ENCODE results near the gene BEST2.

Gene BEST2

DNA sequence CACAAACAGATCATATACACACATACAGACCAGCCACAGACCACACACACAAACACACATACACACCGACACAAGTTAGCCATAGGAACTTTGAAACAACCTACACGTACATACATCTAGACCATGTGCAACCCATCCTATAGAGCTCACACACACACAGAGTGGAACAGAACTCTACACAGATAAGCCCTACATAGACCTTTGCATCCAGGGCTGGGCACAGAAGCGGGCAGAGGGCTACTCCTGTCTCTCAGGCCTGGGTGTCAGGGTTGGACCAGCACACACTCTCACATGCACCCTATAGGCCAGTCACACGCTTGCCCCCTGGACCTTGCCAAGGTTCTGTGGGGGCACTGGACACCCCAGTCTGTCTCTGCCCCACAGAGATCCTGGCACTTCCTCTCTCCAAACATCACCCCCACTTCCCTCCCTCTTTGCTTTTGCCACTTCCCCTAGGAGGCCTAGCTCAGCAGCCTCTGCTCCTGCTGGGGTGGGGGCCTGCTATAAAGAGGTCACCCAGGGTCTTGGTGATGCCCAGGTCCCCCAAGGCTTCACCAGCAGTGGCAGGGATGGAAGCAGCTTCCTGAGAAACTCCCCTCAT lies 33.9 kb downstream of the BEST2 start:
- in situ Hi-C loops (cut with MboI; ENCODE audit: low sequenced_read_pairs) = no loop called here

GRCh38 chr19:12786141-12786870 lies 34.7 kb downstream of the BEST2 start:
- in situ Hi-C loops (cut with MboI; ENCODE audit: low sequenced_read_pairs) = no loop called here

DNA sequence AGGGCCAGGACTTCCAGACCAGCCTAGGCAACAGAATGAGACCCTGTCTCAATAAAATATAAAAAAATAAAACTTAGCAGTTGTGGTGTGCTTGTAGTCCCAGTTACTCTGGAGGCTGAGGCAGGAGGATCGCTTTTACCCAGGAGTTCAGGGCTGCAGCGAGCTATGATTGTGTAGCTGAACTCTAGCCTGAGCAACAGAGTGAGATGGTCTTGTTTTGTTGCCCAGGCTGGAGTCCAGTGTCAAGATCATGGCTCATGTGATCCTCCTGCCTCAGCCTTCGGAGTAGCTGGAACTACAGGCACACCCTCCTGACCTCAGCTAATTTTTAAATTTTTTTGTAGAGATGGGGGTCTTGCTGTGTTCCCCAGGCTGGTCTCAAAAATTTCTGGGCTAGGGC lies 35.4 kb downstream of the BEST2 start:
- in situ Hi-C loops (cut with MboI; ENCODE audit: low sequenced_read_pairs) = no loop called here

GRCh38 chr19:12787458-12787857 lies 35.9 kb downstream of the BEST2 start:
- in situ Hi-C loops (cut with MboI; ENCODE audit: low sequenced_read_pairs) = no loop called here

- in situ Hi-C loops (cut with MboI; ENCODE audit: low sequenced_read_pairs) = no loop called here
Observed at GRCh38 chr19:12788042-12788681, 36.6 kb downstream of the BEST2 start.

DNA sequence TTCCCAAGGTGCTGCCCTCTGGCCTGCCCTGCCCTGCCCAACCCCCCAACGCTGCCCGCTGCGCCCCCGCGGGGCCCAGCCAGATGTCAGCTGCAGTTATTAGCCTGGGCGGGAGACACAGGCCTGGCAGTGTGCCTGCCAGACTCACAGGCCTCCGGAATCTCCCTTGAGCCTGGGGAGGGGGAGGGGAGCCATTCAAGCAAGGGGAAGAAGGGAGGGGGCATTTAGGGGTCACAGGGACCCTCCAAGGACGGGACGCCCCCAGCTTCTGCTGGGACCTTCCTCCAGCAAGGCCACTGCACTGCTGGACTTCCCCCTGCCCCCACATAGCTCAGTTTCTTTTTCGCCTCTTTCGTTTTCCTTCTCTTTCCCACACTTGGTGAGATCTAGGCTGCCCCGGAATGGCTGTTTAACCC lies 37.1 kb downstream of the BEST2 start:
- in situ Hi-C loops (cut with MboI; ENCODE audit: low sequenced_read_pairs) = no loop called here

- in situ Hi-C loops (cut with MboI; ENCODE audit: low sequenced_read_pairs) = no loop called here
Observed at GRCh38 chr19:12789098-12789903, 37.7 kb downstream of the BEST2 start.

DNA sequence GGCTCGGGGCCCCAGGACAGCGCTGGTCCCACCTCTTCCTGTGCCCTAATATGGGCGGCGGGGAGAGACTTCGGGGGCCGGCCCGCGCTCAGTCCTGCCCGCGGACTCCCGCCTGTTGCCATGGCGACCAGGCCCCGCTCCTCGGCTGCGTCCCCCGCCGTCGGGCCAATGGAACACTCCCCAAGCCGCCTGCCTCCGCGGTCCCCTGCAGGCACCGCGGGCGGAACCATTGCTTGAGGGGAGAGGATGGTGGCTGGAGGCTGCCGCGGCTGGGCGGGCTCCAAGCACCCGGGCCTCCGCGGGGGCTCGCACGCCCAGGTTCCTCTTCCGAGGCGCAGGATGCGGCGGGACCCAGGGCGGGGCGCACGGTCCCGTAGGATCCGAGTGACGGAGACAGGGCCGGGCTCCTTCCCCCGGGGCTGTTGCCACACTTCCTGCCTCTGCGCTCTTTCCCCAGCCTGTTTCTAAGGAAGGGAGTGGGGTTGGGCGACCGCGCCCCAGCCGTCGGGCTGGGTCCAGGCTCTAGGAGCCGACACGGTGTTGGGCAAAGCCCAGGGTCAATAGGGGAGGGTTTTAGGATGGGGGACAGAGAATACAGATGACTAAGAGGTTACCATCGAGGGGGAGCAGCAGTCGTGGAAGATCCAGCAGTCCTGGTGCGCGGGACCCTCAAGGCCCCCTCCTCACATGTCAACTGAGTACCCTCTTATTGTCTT lies 38.5 kb downstream of the BEST2 start:
- in situ Hi-C loops (cut with MboI; ENCODE audit: low sequenced_read_pairs) = no loop called here

DNA sequence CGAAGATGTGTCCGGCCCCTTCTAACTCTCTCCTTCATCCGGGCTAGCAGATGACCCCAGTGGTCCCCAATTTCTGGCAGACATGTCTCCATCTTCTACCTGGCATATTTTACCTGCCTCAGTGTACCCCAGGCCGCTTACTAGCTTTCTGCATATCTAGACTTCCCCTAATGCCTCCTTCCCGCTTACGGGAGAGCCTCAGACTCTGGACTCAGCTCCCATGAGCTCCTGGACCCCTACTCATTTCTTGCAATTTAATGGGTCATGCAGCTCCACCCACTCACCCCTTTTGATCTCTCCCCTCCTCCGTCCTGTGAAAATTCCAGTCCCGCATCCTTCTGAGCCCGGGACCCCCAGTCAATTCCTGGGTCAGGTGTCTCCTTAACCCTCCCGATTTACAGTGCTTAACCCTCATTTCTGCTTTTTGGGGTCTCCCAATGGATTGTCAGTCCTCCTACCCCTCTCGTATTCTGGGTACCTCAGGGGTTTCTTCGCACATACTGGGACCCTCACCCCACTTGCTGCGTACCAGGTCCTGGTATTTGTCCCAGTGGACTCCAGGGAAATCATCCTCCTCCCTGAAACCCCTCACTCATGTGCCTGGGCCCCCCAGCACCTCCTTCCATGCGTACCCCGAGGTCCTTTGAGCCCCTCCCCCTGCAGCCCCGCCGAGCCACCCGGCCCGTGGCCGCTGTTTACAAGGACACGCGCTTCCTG lies 39.2 kb downstream of the BEST2 start:
- in situ Hi-C loops (cut with MboI; ENCODE audit: low sequenced_read_pairs) = no loop called here

DNA sequence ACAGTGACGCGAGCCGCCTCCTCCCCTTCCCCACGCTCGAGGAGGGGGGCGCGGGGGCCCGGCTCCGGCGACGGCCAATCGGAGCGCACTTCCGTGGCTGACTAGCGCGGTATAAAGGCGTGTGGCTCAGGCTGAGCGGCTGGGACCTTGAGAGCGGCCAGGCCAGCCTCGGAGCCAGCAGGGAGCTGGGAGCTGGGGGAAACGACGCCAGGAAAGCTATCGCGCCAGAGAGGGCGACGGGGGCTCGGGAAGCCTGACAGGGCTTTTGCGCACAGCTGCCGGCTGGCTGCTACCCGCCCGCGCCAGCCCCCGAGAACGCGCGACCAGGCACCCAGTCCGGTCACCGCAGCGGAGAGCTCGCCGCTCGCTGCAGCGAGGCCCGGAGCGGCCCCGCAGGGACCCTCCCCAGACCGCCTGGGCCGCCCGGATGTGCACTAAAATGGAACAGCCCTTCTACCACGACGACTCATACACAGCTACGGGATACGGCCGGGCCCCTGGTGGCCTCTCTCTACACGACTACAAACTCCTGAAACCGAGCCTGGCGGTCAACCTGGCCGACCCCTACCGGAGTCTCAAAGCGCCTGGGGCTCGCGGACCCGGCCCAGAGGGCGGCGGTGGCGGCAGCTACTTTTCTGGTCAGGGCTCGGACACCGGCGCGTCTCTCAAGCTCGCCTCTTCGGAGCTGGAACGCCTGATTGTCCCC lies 39.9 kb downstream of the BEST2 start, which contains the start of gene JUNB:
TSS of gene JUNB (plus strand) at position 142 of the 706 bp plus-strand sequence. CDS start at position 428, 286 bp downstream.
- in situ Hi-C loops (cut with MboI; ENCODE audit: low sequenced_read_pairs) = no loop called here

- in situ Hi-C loops (cut with MboI; ENCODE audit: low sequenced_read_pairs) = no loop called here
Observed at GRCh38 chr19:12792051-12792852, 40.7 kb downstream of the BEST2 start.

- in situ Hi-C loops (cut with MboI; ENCODE audit: low sequenced_read_pairs) = no loop called here
Observed at GRCh38 chr19:12792853-12793289, 41.3 kb downstream of the BEST2 start.

DNA sequence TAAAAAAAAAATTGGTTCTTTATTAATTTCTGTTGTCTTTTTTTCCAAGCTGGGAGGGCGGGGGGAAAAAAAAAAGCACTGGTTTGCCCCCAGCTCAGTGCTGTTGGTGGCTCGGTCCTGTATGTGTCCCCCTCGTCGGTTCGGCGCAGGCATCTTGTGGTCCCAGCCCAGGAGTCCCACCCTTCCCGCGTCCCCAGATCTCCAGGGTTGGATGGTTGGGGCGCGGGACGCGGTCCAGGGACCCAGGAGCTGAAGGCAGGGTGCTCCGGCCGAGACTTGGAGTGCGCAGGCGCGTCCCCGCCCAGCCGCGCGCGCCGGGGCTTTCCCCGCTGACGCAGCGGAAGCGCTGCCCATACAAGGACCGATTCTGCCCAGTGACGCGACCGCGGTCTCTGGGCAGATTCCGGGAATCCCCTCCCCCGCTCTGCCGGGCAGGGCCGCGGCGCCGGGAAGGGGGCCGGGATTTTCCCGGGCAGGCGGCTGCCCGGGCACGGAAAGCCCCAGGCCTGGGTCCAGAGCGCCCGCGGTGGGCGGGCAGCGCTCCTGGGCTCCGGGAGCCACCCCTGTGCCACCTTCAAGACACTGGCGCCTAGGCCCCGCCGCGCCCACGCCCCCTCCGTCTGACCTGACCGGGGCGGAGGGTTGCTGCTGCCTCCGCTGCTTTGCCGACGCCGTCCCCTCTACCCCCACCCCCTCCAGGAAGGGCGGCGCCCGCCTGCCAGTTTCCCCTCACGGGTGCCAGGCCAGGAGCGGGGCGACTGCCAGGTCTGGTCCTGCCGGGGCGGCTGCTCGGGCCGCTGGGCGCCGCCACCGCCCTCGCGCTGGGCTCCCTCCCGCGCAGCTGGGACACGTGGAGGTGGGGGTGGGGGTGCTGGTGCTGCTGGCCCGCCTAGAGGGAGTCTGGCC lies 42.0 kb downstream of the BEST2 start:
- in situ Hi-C loops (cut with MboI; ENCODE audit: low sequenced_read_pairs) = no loop called here

- in situ Hi-C loops (cut with MboI; ENCODE audit: low sequenced_read_pairs) = no loop called here
Observed at GRCh38 chr19:12794196-12794941, 42.8 kb downstream of the BEST2 start.

DNA sequence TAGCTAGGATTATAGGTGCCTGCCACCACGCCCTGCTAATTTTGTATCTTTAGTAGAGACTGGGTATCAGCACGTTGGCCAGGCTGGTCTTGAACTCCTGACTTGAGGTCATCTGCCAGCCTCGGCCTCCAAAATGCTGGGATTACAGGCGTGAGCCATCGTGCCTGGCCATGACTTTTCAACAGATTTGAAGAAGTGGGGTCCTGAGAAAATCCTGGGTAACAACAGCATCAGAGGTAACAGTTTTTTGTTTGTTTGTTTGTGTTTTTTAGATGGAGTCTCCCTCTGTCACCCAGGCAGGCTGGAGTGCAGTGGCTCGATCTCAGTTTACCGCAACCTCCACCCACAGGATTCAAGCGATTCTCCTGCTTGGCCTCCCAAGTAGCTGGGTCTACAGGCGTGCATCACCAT lies 43.4 kb downstream of the BEST2 start:
- in situ Hi-C loops (cut with MboI; ENCODE audit: low sequenced_read_pairs) = no loop called here

DNA sequence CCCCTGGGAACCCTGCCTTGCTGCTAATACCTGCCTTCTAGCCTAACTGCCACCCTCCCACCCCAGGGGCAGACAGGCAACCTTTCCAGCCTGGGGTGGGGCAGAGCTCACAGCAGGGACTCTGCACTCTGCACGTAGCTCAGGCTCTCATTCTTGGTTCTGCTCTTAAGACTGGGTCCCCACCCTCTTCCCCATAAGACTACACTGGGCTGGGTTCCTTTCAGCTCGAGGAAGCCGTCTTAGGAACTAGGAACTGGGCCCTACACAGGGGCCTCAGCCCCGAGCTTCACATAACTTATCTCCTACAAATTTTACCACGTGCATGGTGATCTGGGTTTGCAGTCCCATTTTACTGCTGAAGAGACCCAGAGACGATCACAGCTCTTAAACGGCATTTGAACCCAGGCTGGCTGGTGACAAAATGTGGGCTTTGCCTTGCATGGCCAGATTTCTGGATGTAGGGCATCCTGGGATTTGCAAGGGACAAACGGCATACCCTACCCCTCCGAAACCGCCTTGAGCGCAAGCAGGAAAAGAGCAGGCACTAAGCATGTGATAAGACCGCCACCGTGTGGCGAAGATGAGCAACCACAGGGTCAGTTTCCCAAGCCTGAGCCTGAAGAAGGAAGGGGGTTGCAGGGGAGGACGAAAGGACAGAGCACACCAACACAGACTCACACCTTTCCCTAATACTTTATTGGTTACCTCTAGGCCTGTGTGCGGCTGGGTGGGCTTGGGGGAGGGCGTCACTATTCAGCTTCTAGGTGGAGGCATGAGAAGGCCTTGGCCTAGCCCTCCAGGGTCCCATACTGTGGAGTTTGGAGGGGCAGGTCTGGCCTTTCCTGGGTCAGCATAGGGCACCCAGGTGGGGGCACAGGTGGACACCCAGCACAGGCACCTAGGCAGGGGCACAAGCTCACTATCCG lies 44.8 kb downstream of the BEST2 start:
- in situ Hi-C loops (cut with MboI; ENCODE audit: low sequenced_read_pairs) = no loop called here
